HepG2 (cell line): ENCODE data around the gene PNPLA3. TPM values are rescaled to one million over a fixed set of nuclear protein-coding genes. Genes with fewer than 3 reads are reported as not detected.
A peak's percentile ranks its signal among the peaks of the same experiment; 100 is the strongest.

Source experiments
- ERF ChIP-seq: IDR thresholded peaks from 2 replicates; pipeline ENCODE4 v1.6.1; 2018; ENCODE audit warnings: missing biosample characterization, missing genetic modification reagents
- GABPA ChIP-seq, 2 experiments: IDR thresholded peaks; 2 replicates each; pipeline ENCODE4 v1.6.1; 2011 to 2016; ENCODE audit warnings: low read depth in 2 of 2, low read length in 1 of 2, missing biosample characterization in 1 of 2, missing genetic modification characterization in 1 of 2
- HMG20B ChIP-seq: conservative IDR thresholded peaks from 2 replicates; pipeline ENCODE4 v1.6.1; 2016; ENCODE audit warnings: missing genetic modification reagents, missing compliant biosample characterization
- KDM1A ChIP-seq: IDR thresholded peaks from 2 replicates; pipeline ENCODE4 v1.6.1; 2016; ENCODE audit warnings: missing compliant biosample characterization
- KLF12 ChIP-seq: sonication (generic); formaldehyde crosslinking; IDR thresholded peaks from 2 replicates; pipeline ENCODE4 v1.4.0; 2020; ENCODE audit warnings: missing genetic modification reagents, borderline replicate concordance
- MED8 ChIP-seq: sonication (generic); formaldehyde crosslinking; IDR thresholded peaks from 2 replicates; pipeline ENCODE4 v1.8.1; 2023; ENCODE audit warnings: mild to moderate bottlenecking, missing genetic modification reagents; ENCODE audit not compliant: insufficient replicate concordance
- NFE2L1 ChIP-seq: sonication (generic); formaldehyde crosslinking; IDR thresholded peaks from 2 replicates; pipeline ENCODE4 v1.4.0; 2020; ENCODE audit warnings: missing genetic modification reagents, mild to moderate bottlenecking, borderline replicate concordance
- RCOR2 ChIP-seq: IDR thresholded peaks from 2 replicates; pipeline ENCODE4 v1.6.1; 2016; ENCODE audit warnings: missing biosample characterization, missing genetic modification reagents
- SP2 ChIP-seq: sonication (generic); formaldehyde crosslinking; IDR thresholded peaks from 2 replicates; pipeline ENCODE4 v1.5.1; 2020; ENCODE audit warnings: mild to moderate bottlenecking, missing genetic modification reagents
- STAT5B ChIP-seq: sonication (generic); formaldehyde crosslinking; IDR thresholded peaks from 2 replicates; pipeline ENCODE4 v1.4.0; 2020; ENCODE audit warnings: missing genetic modification reagents
- TCF7 ChIP-seq: sonication (generic); IDR thresholded peaks from 2 replicates; pipeline ENCODE4 v1.6.1; 2016; ENCODE audit warnings: antibody characterized with exemption, low read depth
- ZNF318 ChIP-seq: sonication (generic); formaldehyde crosslinking; IDR thresholded peaks from 2 replicates; pipeline ENCODE4 v1.4.0; 2020; ENCODE audit warnings: mild to moderate bottlenecking, missing genetic modification reagents
- ZNF333 ChIP-seq: sonication (generic); formaldehyde crosslinking; IDR thresholded peaks from 2 replicates; pipeline ENCODE4 v1.4.0; 2020; ENCODE audit warnings: mild to moderate bottlenecking, missing genetic modification reagents, borderline replicate concordance
- ZNF414 ChIP-seq: sonication (generic); formaldehyde crosslinking; IDR thresholded peaks from 2 replicates; pipeline ENCODE4 v1.5.0; 2020; ENCODE audit warnings: missing genetic modification reagents
- ZNF737 ChIP-seq: sonication (generic); formaldehyde crosslinking; IDR thresholded peaks from 2 replicates; pipeline ENCODE4 v1.5.0; 2020; ENCODE audit warnings: missing genetic modification reagents, mild to moderate bottlenecking, borderline replicate concordance
- ZSCAN31 ChIP-seq: sonication (generic); formaldehyde crosslinking; IDR thresholded peaks from 2 replicates; pipeline ENCODE4 v1.5.0; 2020; ENCODE audit warnings: low read depth, mild to moderate bottlenecking, missing genetic modification reagents
- polyA plus RNA-seq, 8 experiments: library from polyadenylated mRNA; depleted of rRNA in 3 of 8; stranded (reverse) in 7 of 8; unstranded in 1 of 8; fragments of >200 nt; fragmentation: Illumina TruSeq in 4 of 8; extraction: Trizol in 4 of 8; gene quantifications; 2 replicates each; pipeline versions ENCODE4 v1.2.1 to v1.2.3, GENCODE V29; 2011 to 2016; ENCODE audit warnings: low read depth in 4 of 8, missing spikeins in 1 of 8, mixed read lengths in 1 of 8; ENCODE audit not compliant: insufficient read depth in 1 of 8
- total RNA-seq, 5 experiments: library from RNA; depleted of rRNA; stranded (reverse); fragments of >200 nt; fragmentation: Illumina TruSeq; extraction: Trizol; gene quantifications; 2 replicates each; pipeline ENCODE4 v1.2.3, GENCODE V29; 2016; ENCODE audit warnings: low read depth in 1 of 5

The PNPLA3 gene
- total and polyA plus RNA-seq, 2 of the 13 experiments (the other 11 are each of a cell fraction or from before 2014, with no cell fraction given), result 16.9 to 19.8 TPM

GRCh38 chr22:43955040-43955882 lies 31.7 kb downstream of the PNPLA3 start, which contains the start of gene SAMM50 (continued):
- TF ChIP-seq ZNF333, result peak; percentile 50; the same call in 1 of the 2 replicates
- TF ChIP-seq ZNF737, result peak; percentile 60; the same call in 1 of the 2 replicates
- no peak for TF ChIP-seq MED8 (CRISPR knock-in tag)
- TF ChIP-seq ZNF318 (CRISPR knock-in tag), result no peak
- TF ChIP-seq KLF12, result 0 out of 2 replicates have a peak, but pooled peaks have one; percentile 37
- no peak for TF ChIP-seq TCF7
- TF ChIP-seq ERF (CRISPR knock-in tag), result peak; percentile 79; the same call in 1 of the 2 replicates
- TF ChIP-seq RCOR2 (CRISPR knock-in tag), result no peak
- peak; percentile 56; the same call in 1 of the 2 replicates for TF ChIP-seq ZSCAN31 (CRISPR knock-in tag)
- no peak for TF ChIP-seq KDM1A
- 0 out of 2 replicates have a peak, but pooled peaks have one; percentile 36 for TF ChIP-seq STAT5B (CRISPR knock-in tag)
- TF ChIP-seq GABPA (IDR thresholded peaks at IDR 0.05; ENCODE audit: low read depth, low read length), result peak; percentile 93
- TF ChIP-seq GABPA (CRISPR knock-in tag; IDR thresholded peaks at IDR 0.05; ENCODE audit: low read depth), result peak; percentile 96
- peak; percentile 97 for TF ChIP-seq ZNF414
- TF ChIP-seq NFE2L1 (CRISPR knock-in tag), result 0 out of 2 replicates have a peak, but pooled peaks have one; percentile 42
- no peak for TF ChIP-seq HMG20B
- peak; percentile 94 for TF ChIP-seq SP2
